K562 (cell line): Measurements from ENCODE around the gene BICC1. TPM values are rescaled to one million over a fixed set of nuclear protein-coding genes. Genes with fewer than 3 reads are reported as not detected.

Experiments used
- ATAC-seq: fragments of 200-7000 bp; cut with Tn5 transposase; 3 replicates; pipeline ENCODE4 v1.9.1; 2020; ENCODE audit warnings: moderate library complexity
- BruUV-seq: library from RNA; stranded (reverse); fragments of 400-500 nt; replicated peaks from 2 replicates; lab custom pipeline; 2021; lab: Mats Ljungman, UMichigan
- CTCF ChIA-PET: fragments of 300-600 bp; formaldehyde crosslinking; extraction: SDS; loops from one replicate; lab custom pipeline; 2021; ENCODE audit warnings: low intra/inter-chr PET ratio; lab: Yijun Ruan, JAX
- POLR2A ChIA-PET: fragments of 300-600, 350-650 bp; sonication (Branson Sonifier 250); formaldehyde crosslinking; extraction: SDS; loops from one replicate; lab custom pipeline; 2021; ENCODE audit warnings: antibody characterized with exemption, inconsistent platforms; lab: Yijun Ruan, JAX
- DNase-seq, 4 experiments: peaks; one replicate each; pipeline versions ENCODE4 v3.0.0 to v3.0.0-alpha.2; 2011 to 2018; ENCODE audit warnings: low spot score in 3 of 4, mixed read lengths in 3 of 4; ENCODE audit errors: extremely low read depth in 1 of 4
- FAIRE-seq: peaks from 2 replicates; lab custom pipeline; 2011; peaks lifted over from hg19 to GRCh38; lab: Jason Lieb, UNC
- H2AFZ ChIP-seq: 2 replicates; pipeline ENCODE4 v1.6.0; 2011; ENCODE audit warnings: low read depth, low read length, control low read depth, inconsistent platforms
- H3K27ac ChIP-seq: fragments of 200-600 bp; 3 replicates; pipeline ENCODE4 v1.8.0; 2011; ENCODE audit warnings: low read depth, mild to moderate bottlenecking, control low read depth, inconsistent platforms, low read length, moderate library complexity, mixed read lengths; ENCODE audit errors: extremely low read depth
- H3K27me3 ChIP-seq, 2 experiments: fragments of 300-600 bp in 1 of 2; 2 replicates in 1 of 2; 3 replicates in 1 of 2; pipeline versions ENCODE4 v1.6.0 to v1.8.0; 2011; ENCODE audit warnings: inconsistent platforms in 2 of 2, low read length in 2 of 2, mild to moderate bottlenecking in 1 of 2, mixed read lengths in 1 of 2, moderate library complexity in 1 of 2; ENCODE audit not compliant: control insufficient read depth in 2 of 2, insufficient read depth in 2 of 2
- H3K36me3 ChIP-seq: fragments of 300-600 bp; 3 replicates; pipeline ENCODE4 v1.8.0; 2011; ENCODE audit warnings: mild to moderate bottlenecking, low read length, inconsistent platforms; ENCODE audit not compliant: control insufficient read depth, insufficient read depth
- H3K4me1 ChIP-seq, 2 experiments: fragments of 200-600 bp in 1 of 2; replicated peaks in 1 of 2; 2 replicates in 1 of 2; 3 replicates in 1 of 2; pipeline versions ENCODE4 v1.5.1 to v1.8.0; 2011; ENCODE audit warnings: inconsistent platforms in 2 of 2, low read length in 2 of 2, mild to moderate bottlenecking in 1 of 2, mixed read lengths in 1 of 2, moderate library complexity in 1 of 2; ENCODE audit not compliant: control insufficient read depth in 2 of 2, insufficient read depth in 2 of 2
- H3K4me2 ChIP-seq: 2 replicates; pipeline ENCODE4 v1.6.1; 2011; ENCODE audit warnings: low read length, control low read depth, inconsistent platforms, mixed read lengths; ENCODE audit not compliant: insufficient read depth
- H3K4me3 ChIP-seq: fragments of 200-600 bp; sonication (generic), shearing (Covaris generic); 2 replicates; pipeline ENCODE4 v1.5.1; 2016; ENCODE audit warnings: control low read depth, inconsistent platforms
- H3K79me2 ChIP-seq: fragments of 200-600 bp; 3 replicates; pipeline ENCODE4 v1.8.0; 2011; ENCODE audit warnings: low read length, inconsistent platforms; ENCODE audit not compliant: control insufficient read depth, insufficient read depth
- H3K9ac ChIP-seq, 2 experiments: 2 replicates each; pipeline versions ENCODE4 v1.6.0 to v1.6.1; 2011; ENCODE audit warnings: low read depth in 2 of 2, low read length in 2 of 2, control low read depth in 1 of 2, inconsistent platforms in 1 of 2, mild to moderate bottlenecking in 1 of 2, mixed read lengths in 1 of 2; ENCODE audit not compliant: insufficient read depth in 1 of 2
- H3K9me1 ChIP-seq: one replicate; pipeline ENCODE4 v1.6.0; 2011; ENCODE audit warnings: inconsistent platforms, mild to moderate bottlenecking, low read length, moderate library complexity; ENCODE audit not compliant: control insufficient read depth, insufficient read depth
- H3K9me3 ChIP-seq: replicated peaks from 2 replicates; pipeline ENCODE4 v1.5.1; 2011; ENCODE audit warnings: low read depth, low read length, inconsistent platforms; ENCODE audit not compliant: control insufficient read depth, insufficient read depth
- H4K20me1 ChIP-seq: replicated peaks from 2 replicates; pipeline ENCODE4 v1.6.1; 2011; ENCODE audit warnings: low read length, inconsistent platforms, mixed read lengths; ENCODE audit not compliant: control insufficient read depth, insufficient read depth
- BACH1 ChIP-seq: fragments of 200-800 bp; sonication (Bioruptor generic); IDR thresholded peaks from 2 replicates; pipeline ENCODE4 v1.6.1; 2016; ENCODE audit warnings: missing genetic modification characterization, missing compliant biosample characterization
- CHD4 ChIP-seq: fragments of 200-600 bp; sonication (generic); IDR thresholded peaks from 3 replicates; pipeline ENCODE4 v1.6.1; 2012; ENCODE audit warnings: low read depth, mild to moderate bottlenecking, mixed read lengths, low read length, inconsistent platforms; ENCODE audit not compliant: insufficient read depth, insufficient replicate concordance, poor library complexity, severe bottlenecking
- CREBBP ChIP-seq: IDR thresholded peaks from one replicate; pipeline ENCODE4 v1.6.1; 2012; ENCODE audit warnings: low read depth, mild to moderate bottlenecking, control low read depth, inconsistent platforms, low read length
- ETV5 ChIP-seq: sonication (generic); formaldehyde crosslinking; IDR thresholded peaks from 2 replicates; pipeline ENCODE4 v1.4.0; 2020; ENCODE audit warnings: low read depth, mild to moderate bottlenecking, missing genetic modification reagents
- ILF3 ChIP-seq: fragments of 450-650 bp; IDR thresholded peaks from 2 replicates; pipeline ENCODE4 v1.6.1; 2018; ENCODE audit warnings: antibody characterized with exemption, mild to moderate bottlenecking, moderate library complexity, borderline replicate concordance
- NCOR1 ChIP-seq: fragments of 450-650 bp; IDR thresholded peaks from 2 replicates; pipeline ENCODE4 v1.6.1; 2016; ENCODE audit warnings: mild to moderate bottlenecking, moderate library complexity
- PHF20 ChIP-seq: fragments of 450-650 bp; IDR thresholded peaks from 2 replicates; pipeline ENCODE4 v1.6.1; 2018; ENCODE audit not compliant: partially characterized antibody
- PTRF ChIP-seq: fragments of 450-650 bp; IDR thresholded peaks from 2 replicates; pipeline ENCODE4 v1.6.1; 2016; ENCODE audit warnings: mild to moderate bottlenecking, missing genetic modification characterization, missing compliant biosample characterization
- WGBS: fragments of 100-300 bp; shearing (Covaris generic); methylation state at CpG from one replicate; pipeline ENCODE4 v1.1.6; 2016; ENCODE audit warnings: low coverage, mixed read lengths; ENCODE audit not compliant: insufficient coverage; ENCODE audit errors: missing lambda C conversion rate; 5-methylcytosine and 5-hydroxymethylcytosine counted together
- in situ Hi-C: fragments of 300-500 bp; cut with MboI; formaldehyde crosslinking; loops from 4 replicates; pipeline ENCODE4 v1.15.0; 2018; ENCODE audit warnings: inconsistent platforms, mixed read lengths
- intact Hi-C: fragments of 100-400 bp; cut with micrococcal nuclease; formaldehyde crosslinking; loops from 2 replicates; pipeline ENCODE4 v1.14.2; 2022
- polyA plus RNA-seq, 8 experiments: library from polyadenylated mRNA; depleted of rRNA in 4 of 8; stranded (reverse) in 5 of 8; unstranded in 3 of 8; fragments of >200 nt; fragmentation: Nextera tagmentation in 2 of 8; fragmentation: Illumina TruSeq in 1 of 8; extraction: Ambion mirVana in 2 of 8; extraction: Trizol in 1 of 8; gene quantifications; 2 replicates each; pipeline versions ENCODE4 v1.2.1 to v1.2.3, GENCODE V29; 2011 to 2014; ENCODE audit warnings: inconsistent platforms in 1 of 8, missing spikeins in 1 of 8
- total RNA-seq, 7 experiments: library from RNA; depleted of rRNA in 6 of 7; stranded (reverse); fragments of >200 nt in 6 of 7; fragmentation: Illumina TruSeq in 2 of 7; extraction: Trizol in 2 of 7; gene quantifications; 2 replicates each; pipeline versions ENCODE4 v1.2.1 to v1.2.3, GENCODE V29; 2011 to 2021; ENCODE audit warnings: low replicate concordance in 1 of 7
- TF ChIP-seq, protein P1 (sequence below): sonication (generic); formaldehyde crosslinking; IDR thresholded peaks from 2 replicates; pipeline ENCODE4 v1.8.0; 2023; ENCODE audit warnings: missing genetic modification reagents, mild to moderate bottlenecking, borderline replicate concordance
- TF ChIP-seq, protein P2 (sequence below): fragments of 450-650 bp; IDR thresholded peaks from 2 replicates; pipeline ENCODE4 v1.6.1; 2017; ENCODE audit warnings: antibody characterized with exemption, mild to moderate bottlenecking
- TF ChIP-seq, protein P3 (sequence below): fragments of 250-450 bp; sonication (Bioruptor Pico); IDR thresholded peaks from 2 replicates; pipeline ENCODE4 v1.8.0; 2022; ENCODE audit warnings: inconsistent platforms

Gene BICC1
- total and polyA plus RNA-seq, 9 of the 15 experiments (the other 6 are each of a cell fraction or from before 2014, with no cell fraction given), result not detected

DNA sequence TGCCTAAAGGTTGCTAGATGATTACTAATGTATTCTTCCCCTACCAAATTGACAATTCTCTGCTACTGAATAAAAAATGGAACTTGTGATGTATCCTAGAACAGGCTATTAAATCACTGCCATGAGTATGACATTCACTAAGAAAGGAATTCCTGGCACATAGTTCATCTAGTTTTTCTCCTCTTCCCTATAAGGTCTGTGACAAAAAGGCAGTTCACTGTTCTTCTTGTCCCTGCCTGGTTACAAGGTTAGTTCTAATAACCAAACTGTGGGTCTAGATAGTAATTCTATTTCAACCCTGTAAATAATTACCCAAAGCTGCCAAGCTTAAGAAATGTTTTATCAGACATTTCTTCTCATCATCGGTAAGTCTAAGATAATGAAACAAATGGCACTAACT lies 245.6 kb downstream of the BICC1 start:
- H3K79me2 ChIP-seq, result no peaks in the 10 kb centered on the region
- POLR2A ChIA-PET, result no interaction called here
- H3K9me1 ChIP-seq, result no peaks in the 10 kb centered on the region
- H3K4me1 ChIP-seq, result no peaks in the 10 kb centered on the region
- H3K4me3 ChIP-seq, result no peak overlapping the region
- no peak overlapping the region for H3K27ac ChIP-seq
- CTCF ChIA-PET, result no interaction called here
- H4K20me1 ChIP-seq, result no peaks in the 10 kb centered on the region
- ATAC-seq, result no peak
- BruUV-seq, result no TSS peak
- WGBS, result 5% methylated on average over 1 of the region's 1 CpG
- no peaks in the 10 kb centered on the region for H3K27me3 ChIP-seq
- intact Hi-C loops, result no loop called here
- DNase-seq, result no peak
- no peak overlapping the region for H2AFZ ChIP-seq
- in situ Hi-C loops, result no loop called here
- no peak overlapping the region for H3K9ac ChIP-seq
- no peak for FAIRE-seq
- no peaks in the 10 kb centered on the region for H3K9me3 ChIP-seq
- H3K4me2 ChIP-seq, result no peak overlapping the region
- H3K36me3 ChIP-seq, result no peaks in the 10 kb centered on the region
- TF ChIP-seq, protein P1, sequence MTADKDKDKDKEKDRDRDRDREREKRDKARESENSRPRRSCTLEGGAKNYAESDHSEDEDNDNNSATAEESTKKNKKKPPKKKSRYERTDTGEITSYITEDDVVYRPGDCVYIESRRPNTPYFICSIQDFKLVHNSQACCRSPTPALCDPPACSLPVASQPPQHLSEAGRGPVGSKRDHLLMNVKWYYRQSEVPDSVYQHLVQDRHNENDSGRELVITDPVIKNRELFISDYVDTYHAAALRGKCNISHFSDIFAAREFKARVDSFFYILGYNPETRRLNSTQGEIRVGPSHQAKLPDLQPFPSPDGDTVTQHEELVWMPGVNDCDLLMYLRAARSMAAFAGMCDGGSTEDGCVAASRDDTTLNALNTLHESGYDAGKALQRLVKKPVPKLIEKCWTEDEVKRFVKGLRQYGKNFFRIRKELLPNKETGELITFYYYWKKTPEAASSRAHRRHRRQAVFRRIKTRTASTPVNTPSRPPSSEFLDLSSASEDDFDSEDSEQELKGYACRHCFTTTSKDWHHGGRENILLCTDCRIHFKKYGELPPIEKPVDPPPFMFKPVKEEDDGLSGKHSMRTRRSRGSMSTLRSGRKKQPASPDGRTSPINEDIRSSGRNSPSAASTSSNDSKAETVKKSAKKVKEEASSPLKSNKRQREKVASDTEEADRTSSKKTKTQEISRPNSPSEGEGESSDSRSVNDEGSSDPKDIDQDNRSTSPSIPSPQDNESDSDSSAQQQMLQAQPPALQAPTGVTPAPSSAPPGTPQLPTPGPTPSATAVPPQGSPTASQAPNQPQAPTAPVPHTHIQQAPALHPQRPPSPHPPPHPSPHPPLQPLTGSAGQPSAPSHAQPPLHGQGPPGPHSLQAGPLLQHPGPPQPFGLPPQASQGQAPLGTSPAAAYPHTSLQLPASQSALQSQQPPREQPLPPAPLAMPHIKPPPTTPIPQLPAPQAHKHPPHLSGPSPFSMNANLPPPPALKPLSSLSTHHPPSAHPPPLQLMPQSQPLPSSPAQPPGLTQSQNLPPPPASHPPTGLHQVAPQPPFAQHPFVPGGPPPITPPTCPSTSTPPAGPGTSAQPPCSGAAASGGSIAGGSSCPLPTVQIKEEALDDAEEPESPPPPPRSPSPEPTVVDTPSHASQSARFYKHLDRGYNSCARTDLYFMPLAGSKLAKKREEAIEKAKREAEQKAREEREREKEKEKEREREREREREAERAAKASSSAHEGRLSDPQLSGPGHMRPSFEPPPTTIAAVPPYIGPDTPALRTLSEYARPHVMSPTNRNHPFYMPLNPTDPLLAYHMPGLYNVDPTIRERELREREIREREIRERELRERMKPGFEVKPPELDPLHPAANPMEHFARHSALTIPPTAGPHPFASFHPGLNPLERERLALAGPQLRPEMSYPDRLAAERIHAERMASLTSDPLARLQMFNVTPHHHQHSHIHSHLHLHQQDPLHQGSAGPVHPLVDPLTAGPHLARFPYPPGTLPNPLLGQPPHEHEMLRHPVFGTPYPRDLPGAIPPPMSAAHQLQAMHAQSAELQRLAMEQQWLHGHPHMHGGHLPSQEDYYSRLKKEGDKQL (CRISPR knock-in tag), result no peak
- TF ChIP-seq NCOR1 (no peak), CHD4 (no peak), ILF3 (no peak), BACH1 (tag) (no peak), ETV5 (no peak), CREBBP (no peak), PTRF (tag) (no peak), PHF20 (no peak)
- TF ChIP-seq, protein P2, sequence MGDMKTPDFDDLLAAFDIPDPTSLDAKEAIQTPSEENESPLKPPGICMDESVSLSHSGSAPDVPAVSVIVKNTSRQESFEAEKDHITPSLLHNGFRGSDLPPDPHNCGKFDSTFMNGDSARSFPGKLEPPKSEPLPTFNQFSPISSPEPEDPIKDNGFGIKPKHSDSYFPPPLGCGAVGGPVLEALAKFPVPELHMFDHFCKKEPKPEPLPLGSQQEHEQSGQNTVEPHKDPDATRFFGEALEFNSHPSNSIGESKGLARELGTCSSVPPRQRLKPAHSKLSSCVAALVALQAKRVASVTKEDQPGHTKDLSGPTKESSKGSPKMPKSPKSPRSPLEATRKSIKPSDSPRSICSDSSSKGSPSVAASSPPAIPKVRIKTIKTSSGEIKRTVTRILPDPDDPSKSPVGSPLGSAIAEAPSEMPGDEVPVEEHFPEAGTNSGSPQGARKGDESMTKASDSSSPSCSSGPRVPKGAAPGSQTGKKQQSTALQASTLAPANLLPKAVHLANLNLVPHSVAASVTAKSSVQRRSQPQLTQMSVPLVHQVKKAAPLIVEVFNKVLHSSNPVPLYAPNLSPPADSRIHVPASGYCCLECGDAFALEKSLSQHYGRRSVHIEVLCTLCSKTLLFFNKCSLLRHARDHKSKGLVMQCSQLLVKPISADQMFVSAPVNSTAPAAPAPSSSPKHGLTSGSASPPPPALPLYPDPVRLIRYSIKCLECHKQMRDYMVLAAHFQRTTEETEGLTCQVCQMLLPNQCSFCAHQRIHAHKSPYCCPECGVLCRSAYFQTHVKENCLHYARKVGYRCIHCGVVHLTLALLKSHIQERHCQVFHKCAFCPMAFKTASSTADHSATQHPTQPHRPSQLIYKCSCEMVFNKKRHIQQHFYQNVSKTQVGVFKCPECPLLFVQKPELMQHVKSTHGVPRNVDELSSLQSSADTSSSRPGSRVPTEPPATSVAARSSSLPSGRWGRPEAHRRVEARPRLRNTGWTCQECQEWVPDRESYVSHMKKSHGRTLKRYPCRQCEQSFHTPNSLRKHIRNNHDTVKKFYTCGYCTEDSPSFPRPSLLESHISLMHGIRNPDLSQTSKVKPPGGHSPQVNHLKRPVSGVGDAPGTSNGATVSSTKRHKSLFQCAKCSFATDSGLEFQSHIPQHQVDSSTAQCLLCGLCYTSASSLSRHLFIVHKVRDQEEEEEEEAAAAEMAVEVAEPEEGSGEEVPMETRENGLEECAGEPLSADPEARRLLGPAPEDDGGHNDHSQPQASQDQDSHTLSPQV, result no peak
- TF ChIP-seq, protein P3, sequence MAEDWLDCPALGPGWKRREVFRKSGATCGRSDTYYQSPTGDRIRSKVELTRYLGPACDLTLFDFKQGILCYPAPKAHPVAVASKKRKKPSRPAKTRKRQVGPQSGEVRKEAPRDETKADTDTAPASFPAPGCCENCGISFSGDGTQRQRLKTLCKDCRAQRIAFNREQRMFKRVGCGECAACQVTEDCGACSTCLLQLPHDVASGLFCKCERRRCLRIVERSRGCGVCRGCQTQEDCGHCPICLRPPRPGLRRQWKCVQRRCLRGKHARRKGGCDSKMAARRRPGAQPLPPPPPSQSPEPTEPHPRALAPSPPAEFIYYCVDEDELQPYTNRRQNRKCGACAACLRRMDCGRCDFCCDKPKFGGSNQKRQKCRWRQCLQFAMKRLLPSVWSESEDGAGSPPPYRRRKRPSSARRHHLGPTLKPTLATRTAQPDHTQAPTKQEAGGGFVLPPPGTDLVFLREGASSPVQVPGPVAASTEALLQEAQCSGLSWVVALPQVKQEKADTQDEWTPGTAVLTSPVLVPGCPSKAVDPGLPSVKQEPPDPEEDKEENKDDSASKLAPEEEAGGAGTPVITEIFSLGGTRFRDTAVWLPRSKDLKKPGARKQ (CRISPR knock-in tag), result no peak
